ENCODE data around the gene SAMD4B.
"Not testable (repeated sequence)": the region's sequence is repeated elsewhere in the genome, so short reads cannot be mapped to it uniquely, and the experiment has no call there.

SAMD4B gene

DNA sequence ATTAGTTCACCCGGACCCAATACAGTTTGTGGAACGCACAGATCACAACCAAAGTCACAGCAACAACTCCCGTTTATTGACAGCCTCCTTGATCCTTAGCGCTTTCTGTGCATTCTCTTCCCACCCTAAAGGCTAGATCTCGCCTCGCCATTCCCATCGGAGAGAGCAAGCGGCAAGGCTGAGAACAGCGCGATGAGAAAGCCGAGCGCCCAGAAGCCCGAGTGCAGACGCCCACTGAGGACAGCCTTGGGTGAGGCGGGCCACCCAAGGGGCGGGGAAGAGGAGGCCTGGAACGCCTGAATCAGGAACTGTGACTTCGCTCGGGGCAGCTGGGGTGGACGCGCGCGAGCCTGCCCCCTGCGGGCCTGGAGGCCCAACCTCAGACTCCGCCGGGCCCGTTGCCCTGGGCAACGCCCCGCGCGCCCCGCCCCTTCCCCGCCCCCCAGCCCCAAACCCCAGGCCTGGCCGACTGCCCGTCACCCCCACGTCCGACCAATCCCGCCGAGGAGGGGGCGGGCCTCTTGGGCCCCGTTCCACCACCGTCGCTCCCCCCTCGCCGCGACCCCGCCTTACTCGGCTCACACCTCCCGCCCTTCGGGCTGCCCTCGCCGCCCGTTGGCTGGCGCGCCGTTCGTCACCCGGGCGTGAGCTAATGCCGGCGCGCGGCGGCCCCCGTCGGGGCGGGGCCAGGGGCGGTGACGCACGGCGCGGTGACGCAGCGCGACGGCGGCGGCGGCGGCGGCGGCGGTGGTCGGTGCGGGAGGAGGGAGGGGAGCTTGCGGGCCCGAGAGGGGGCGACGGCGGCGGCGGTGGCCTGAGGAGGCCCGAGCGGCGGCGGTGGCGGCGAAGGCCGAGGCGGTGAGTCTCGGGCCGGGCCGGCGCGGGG lies at the start of gene SAMD4B:
TSS of gene SAMD4B (plus strand) at position 703 of the 886 bp plus-strand sequence. CDS start 14,473 bp downstream, outside the sequence.
- peak; percentile 81 to 99 (median 98) for DNase-seq

DNA sequence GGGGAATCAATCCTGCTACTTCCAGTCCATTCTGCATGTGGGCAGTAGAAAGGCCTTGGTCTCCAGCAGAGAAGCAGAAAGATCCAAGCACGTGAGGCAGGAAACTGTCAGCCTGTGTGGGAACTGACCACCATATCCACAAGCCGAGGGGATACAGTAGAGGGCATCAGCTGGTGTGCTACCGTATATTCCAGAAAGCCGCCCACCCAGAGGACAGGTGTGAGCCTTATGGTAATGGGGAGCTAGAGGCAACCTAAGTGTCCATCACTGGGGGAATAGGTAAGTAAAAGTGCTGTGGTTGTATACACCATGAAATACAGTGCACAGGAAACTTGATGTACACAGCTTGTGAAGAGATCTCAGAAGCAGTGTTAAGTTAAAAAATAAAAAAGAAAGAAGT lies 48.8 kb upstream of the SAMD4B start:
- no peak for DNase-seq

- DNase-seq: no peak
These were observed 46.1 kb upstream of the SAMD4B start, which contains the start of gene IFNL1 for GRCh38 chr19:39296055-39296645. Gene IFNL1, plus strand, starts transcription at chr19:39296407. Its CDS starts 15 bp downstream, at chr19:39296422.

DNA sequence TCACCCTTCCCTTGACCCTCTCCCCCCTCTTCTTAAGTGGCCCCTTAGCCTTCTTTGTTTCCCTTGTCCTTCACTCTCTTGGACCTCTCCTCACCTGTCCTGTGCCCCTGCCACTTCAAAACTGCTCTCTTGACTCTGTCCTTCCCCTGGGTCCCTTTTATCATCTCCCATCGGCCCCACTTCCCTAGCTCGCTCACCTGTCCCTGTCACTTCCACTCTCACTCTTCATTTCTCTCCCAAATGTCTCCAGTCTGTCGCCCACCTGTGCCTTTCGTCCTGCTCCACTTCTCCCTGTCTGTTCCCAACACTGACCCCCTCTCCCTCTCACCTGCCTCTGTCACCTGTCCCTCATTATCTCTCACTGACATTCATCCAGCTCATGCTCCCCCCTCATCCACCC lies 45.3 kb upstream of the SAMD4B start:
- no peak for DNase-seq

- no peak for DNase-seq
These were observed 44.1 kb upstream of the SAMD4B start for GRCh38 chr19:39297931-39298634.

DNA sequence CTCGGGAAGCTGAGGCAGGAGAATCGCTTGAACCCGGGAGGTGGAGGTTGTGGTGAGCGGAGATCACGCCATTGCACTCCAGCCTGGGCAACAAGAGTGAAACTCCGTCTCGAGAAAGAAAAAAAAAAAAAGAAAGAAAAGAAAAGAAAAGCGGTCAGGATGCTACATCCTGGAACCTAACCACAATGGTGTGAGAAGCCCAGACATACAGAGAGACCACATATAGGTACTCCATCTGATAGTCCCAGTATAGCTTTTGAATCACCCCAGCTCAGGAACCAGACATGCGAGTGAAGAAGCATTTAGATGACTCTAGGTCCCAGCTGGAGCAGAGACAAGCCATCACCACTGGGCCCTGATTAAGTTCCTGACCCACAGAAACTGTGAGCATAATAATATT lies 42.8 kb upstream of the SAMD4B start:
- DNase-seq: no peak

- no peak for DNase-seq
These were observed 42.4 kb upstream of the SAMD4B start for GRCh38 chr19:39299832-39300231.

DNA sequence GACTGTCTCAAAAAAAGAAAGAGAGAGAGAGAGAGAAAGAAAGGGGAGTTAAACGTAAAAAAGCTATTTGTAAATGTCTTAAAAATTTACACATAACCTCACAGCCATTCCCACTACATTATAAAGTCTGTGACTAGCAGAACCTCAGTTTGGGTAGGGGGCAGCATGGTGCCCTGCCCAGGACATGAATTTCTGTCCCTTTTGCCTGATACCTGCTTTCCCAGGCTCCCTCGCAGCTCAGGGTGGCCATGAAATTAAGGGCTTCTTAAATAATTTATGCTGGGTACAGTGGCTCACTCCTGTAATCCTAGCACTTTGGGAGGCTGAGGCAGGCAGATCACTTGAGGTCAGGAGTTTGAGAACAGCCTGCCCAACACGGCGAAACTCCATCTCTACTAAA lies 41.2 kb upstream of the SAMD4B start:
- DNase-seq: no peak

DNA sequence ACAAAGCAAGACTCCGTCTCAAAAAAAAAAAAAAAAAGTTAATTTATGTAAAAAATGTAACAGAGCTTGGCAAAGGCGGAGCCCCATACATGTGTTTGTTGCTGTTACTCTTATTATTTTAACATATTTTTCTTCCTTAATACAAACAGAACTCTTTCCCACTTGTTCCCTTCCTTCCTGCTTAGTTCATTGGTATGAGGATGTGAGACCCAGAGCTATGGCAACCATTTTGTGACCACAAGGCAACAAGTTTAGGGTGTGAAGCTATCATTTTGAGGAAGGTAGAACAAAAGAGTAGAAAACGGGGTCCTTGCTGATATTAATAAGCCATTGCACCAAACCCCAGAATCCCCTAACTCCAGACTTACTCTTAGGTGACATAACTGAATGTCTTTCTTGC lies 40.7 kb upstream of the SAMD4B start:
- no peak for DNase-seq

- no peak for DNase-seq
These were observed 38.6 kb upstream of the SAMD4B start for GRCh38 chr19:39303373-39304184.

GRCh38 chr19:39304185-39304513 lies 38.1 kb upstream of the SAMD4B start:
- no peak for DNase-seq

DNA sequence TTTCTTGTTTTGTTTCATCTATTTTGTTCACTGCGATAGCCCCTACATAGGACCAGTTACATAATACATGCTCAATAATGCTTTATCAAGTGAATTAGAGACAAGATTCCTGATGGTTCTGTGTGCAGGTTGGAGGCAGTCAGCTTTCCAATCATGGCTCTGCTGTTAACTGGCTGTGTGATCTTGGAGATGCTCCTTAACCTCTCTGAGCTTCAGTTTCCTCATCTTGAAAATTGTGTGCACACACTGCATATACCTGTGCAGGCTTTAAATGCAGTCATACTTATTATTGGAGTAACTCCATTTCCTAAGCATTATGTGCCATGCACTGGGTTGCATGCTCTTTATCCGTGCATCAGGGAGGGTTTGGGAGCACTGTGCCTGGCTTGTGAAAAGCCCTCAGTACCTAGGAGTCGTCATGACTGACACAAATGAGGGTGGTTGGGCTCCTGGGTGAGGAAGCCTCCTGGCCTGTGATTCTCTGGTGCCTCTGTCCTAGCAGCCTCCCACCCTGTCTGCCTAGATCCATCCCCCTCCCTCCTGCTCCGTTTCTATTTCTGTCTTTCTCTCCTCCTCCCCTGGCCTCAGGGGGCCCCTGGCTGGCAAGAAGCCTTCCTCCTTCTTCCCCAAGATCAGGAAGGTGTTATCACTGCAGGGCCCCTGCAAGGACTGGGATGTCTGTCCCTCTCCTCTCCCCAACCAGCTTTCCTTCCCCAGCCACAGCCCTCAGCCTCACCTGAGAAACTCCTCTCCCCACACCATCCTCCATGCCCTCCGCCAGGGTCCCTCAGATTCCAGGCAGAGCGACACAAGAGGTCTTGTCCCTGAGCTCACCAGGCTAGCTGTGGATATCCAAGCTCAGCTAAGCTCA lies 37.3 kb upstream of the SAMD4B start:
- no peak for DNase-seq

GRCh38 chr19:39306075-39306474 lies 36.1 kb upstream of the SAMD4B start:
- DNase-seq: no peak

DNA sequence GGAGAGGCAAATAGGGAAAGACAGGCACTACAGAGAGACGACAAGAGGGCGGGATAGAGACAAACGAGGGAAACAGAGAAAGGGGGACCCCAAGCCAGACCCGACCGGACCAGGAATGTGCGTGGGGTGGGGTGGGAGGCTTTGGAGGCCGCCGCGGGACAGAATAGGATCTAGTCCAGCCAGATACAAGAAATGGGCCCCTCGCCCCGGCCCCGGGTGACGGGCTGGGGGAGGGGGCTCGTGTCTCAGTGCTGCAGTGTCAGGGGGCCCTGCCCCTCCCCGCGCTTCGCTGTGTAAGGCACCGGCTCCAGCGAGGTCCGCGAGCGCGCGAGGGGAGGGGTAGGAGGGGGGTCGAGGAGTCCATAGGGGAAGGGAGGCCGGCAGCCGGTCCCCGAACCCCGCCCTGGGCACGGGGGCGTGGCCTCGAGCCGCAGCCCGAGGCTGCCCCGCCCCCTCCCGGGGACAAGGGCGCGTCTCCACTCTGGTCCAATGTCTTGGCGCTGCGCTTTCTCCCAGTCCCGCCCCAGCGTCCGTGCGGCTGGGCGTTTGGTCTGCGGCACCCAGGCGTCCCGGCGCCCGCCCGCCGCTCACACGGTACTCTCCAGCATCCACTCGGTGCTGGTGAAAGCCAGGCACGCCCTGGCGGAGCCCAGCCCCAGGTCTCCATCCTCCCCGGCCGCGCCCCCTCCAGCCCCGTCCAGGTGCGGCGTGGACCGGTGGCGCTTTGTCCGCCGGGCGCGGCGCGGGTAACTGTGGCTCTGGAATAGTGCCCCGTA lies 35.0 kb upstream of the SAMD4B start:
- DNase-seq: no peak

- DNase-seq: no peak
These were observed 34.2 kb upstream of the SAMD4B start for GRCh38 chr19:39307822-39308530.

- no peak for DNase-seq
These were observed 33.5 kb upstream of the SAMD4B start for GRCh38 chr19:39308531-39309304.

DNA sequence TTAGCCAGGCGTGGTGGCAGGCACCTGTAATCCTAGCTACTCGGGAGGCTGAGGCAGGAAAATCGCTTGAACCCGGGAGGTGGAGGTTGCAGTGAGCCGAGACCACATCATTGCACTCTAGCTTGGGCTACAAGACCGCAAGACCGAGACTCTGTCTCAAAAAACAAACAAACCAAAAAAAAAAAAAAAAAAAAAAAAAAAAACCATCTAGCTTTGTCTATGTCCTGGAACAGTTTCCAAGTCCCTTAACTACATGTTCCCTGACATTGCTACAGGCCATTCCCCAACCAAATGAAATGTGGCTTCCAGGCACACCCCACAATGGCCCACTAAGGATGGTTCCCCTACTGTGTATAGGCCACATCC lies 32.9 kb upstream of the SAMD4B start:
- not testable (repeated sequence) for DNase-seq

Measured in anterior cingulate cortex (tissue), 58 donors.